HepG2 (cell line): ENCODE results near the gene DNLZ. TPM values are rescaled to one million over a fixed set of nuclear protein-coding genes. Genes with fewer than 3 reads are reported as not detected.

Source experiments
- BHLHE40 ChIP-seq: IDR thresholded peaks from 2 replicates; pipeline ENCODE4 v1.6.1; 2011; ENCODE audit warnings: low read length, improper control_type of control experiment
- DBP ChIP-seq: sonication (generic); formaldehyde crosslinking; IDR thresholded peaks from 2 replicates; pipeline ENCODE4 v1.4.0; 2020; ENCODE audit warnings: missing genetic modification reagents; ENCODE audit errors: not compliant biosample characterization
- E2F2 ChIP-seq: sonication (generic); formaldehyde crosslinking; IDR thresholded peaks from 2 replicates; pipeline ENCODE4 v1.4.0; 2020; ENCODE audit warnings: missing genetic modification reagents, borderline replicate concordance
- HOXA5 ChIP-seq: sonication (generic); formaldehyde crosslinking; IDR thresholded peaks from 2 replicates; pipeline ENCODE4 v1.4.0; 2020; ENCODE audit warnings: missing genetic modification reagents
- MTA3 ChIP-seq: sonication (generic); formaldehyde crosslinking; IDR thresholded peaks from 2 replicates; pipeline ENCODE4 v1.4.0; 2020; ENCODE audit warnings: missing genetic modification reagents
- ONECUT2 ChIP-seq: sonication (generic); formaldehyde crosslinking; IDR thresholded peaks from 2 replicates; pipeline ENCODE4 v1.4.0; 2020; ENCODE audit warnings: missing genetic modification reagents
- ZBTB2 ChIP-seq: sonication (generic); formaldehyde crosslinking; IDR thresholded peaks from 2 replicates; pipeline ENCODE4 v1.8.0; 2022; ENCODE audit warnings: low read depth, missing genetic modification reagents
- ZFP41 ChIP-seq: sonication (generic); formaldehyde crosslinking; IDR thresholded peaks from 2 replicates; pipeline ENCODE4 v1.4.0; 2020; ENCODE audit warnings: mild to moderate bottlenecking, missing genetic modification reagents, borderline replicate concordance
- ZNF350 ChIP-seq: sonication (generic); formaldehyde crosslinking; IDR thresholded peaks from 2 replicates; pipeline ENCODE4 v1.4.0; 2020; ENCODE audit warnings: mild to moderate bottlenecking, low read depth, missing genetic modification reagents, borderline replicate concordance
- ZNF512B ChIP-seq: sonication (generic); formaldehyde crosslinking; IDR thresholded peaks from 2 replicates; pipeline ENCODE4 v1.5.1; 2020; ENCODE audit warnings: missing genetic modification reagents, mild to moderate bottlenecking, borderline replicate concordance
- ZNF574 ChIP-seq: sonication (generic); formaldehyde crosslinking; IDR thresholded peaks from 2 replicates; pipeline ENCODE4 v1.4.0; 2020; ENCODE audit warnings: missing genetic modification reagents
- ZNF782 ChIP-seq: sonication (generic); formaldehyde crosslinking; IDR thresholded peaks from 2 replicates; pipeline ENCODE4 v1.4.0; 2020; ENCODE audit warnings: missing genetic modification reagents, mild to moderate bottlenecking, borderline replicate concordance
- ZNF879 ChIP-seq: sonication (generic); formaldehyde crosslinking; IDR thresholded peaks from 2 replicates; pipeline ENCODE4 v1.8.1; 2023; ENCODE audit warnings: missing genetic modification reagents
- ZSCAN21 ChIP-seq: sonication (generic); formaldehyde crosslinking; IDR thresholded peaks from 2 replicates; pipeline ENCODE4 v1.8.0; 2022; ENCODE audit warnings: mild to moderate bottlenecking, missing genetic modification reagents, moderate library complexity, borderline replicate concordance
- polyA plus RNA-seq, 8 experiments: library from polyadenylated mRNA; depleted of rRNA in 3 of 8; stranded (reverse) in 7 of 8; unstranded in 1 of 8; fragments of >200 nt; fragmentation: Illumina TruSeq in 4 of 8; extraction: Trizol in 4 of 8; gene quantifications; 2 replicates each; pipeline versions ENCODE4 v1.2.1 to v1.2.3, GENCODE V29; 2011 to 2016; ENCODE audit warnings: low read depth in 4 of 8, missing spikeins in 1 of 8, mixed read lengths in 1 of 8; ENCODE audit not compliant: insufficient read depth in 1 of 8
- total RNA-seq, 5 experiments: library from RNA; depleted of rRNA; stranded (reverse); fragments of >200 nt; fragmentation: Illumina TruSeq; extraction: Trizol; gene quantifications; 2 replicates each; pipeline ENCODE4 v1.2.3, GENCODE V29; 2016; ENCODE audit warnings: low read depth in 1 of 5

DNLZ gene
- total and polyA plus RNA-seq, 2 of the 13 experiments (the other 11 are each of a cell fraction or from before 2014, with no cell fraction given), result 3.4 to 8.0 TPM

- TF ChIP-seq ZNF574 (CRISPR knock-in tag), result 0 out of 2 replicates have a peak, but pooled peaks have one; percentile 3
- peak; percentile 59; the same call in 1 of the 2 replicates for TF ChIP-seq ZNF879 (CRISPR knock-in tag)
- no peak for TF ChIP-seq ZNF512B (CRISPR knock-in tag)
- peak; percentile 53; the same call in 1 of the 2 replicates for TF ChIP-seq E2F2 (CRISPR knock-in tag)
- TF ChIP-seq ZNF350 (CRISPR knock-in tag), result 0 out of 2 replicates have a peak, but pooled peaks have one; percentile 1
- peak; percentile 71; the same call in 1 of the 2 replicates for TF ChIP-seq ZFP41 (CRISPR knock-in tag)
- TF ChIP-seq ONECUT2, result peak; percentile 38; the same call in 1 of the 2 replicates
- no peak for TF ChIP-seq MTA3
- TF ChIP-seq BHLHE40, result peak; percentile 26; the same call in 1 of the 2 replicates
- peak; percentile 31 for TF ChIP-seq DBP (CRISPR knock-in tag)
- peak; percentile 24; the same call in 1 of the 2 replicates for TF ChIP-seq ZBTB2 (CRISPR knock-in tag)
- TF ChIP-seq HOXA5 (CRISPR knock-in tag), result no peak
- peak; percentile 76 for TF ChIP-seq ZNF782 (CRISPR knock-in tag)
- TF ChIP-seq ZSCAN21 (CRISPR knock-in tag), result no peak
These were observed 46.3 kb upstream of the DNLZ start (continued) for GRCh38 chr9:136409557-136410455.
